GM18873 (cell line): Measurements from ENCODE around the gene RASSF7.
"Not testable (repeated sequence)": the region's sequence is repeated elsewhere in the genome, so short reads cannot be mapped to it uniquely, and the experiment has no call there.

ENCODE experiments used
- ATAC-seq: cut with Tn5 transposase; IDR thresholded peaks from one replicate; pipeline ENCODE4 v1.9.1; 2021; ENCODE audit warnings: mild to moderate bottlenecking, moderate library complexity, moderate number of reproducible peaks; ENCODE audit not compliant: unreplicated experiment, low FRiP score

RASSF7 gene

DNA sequence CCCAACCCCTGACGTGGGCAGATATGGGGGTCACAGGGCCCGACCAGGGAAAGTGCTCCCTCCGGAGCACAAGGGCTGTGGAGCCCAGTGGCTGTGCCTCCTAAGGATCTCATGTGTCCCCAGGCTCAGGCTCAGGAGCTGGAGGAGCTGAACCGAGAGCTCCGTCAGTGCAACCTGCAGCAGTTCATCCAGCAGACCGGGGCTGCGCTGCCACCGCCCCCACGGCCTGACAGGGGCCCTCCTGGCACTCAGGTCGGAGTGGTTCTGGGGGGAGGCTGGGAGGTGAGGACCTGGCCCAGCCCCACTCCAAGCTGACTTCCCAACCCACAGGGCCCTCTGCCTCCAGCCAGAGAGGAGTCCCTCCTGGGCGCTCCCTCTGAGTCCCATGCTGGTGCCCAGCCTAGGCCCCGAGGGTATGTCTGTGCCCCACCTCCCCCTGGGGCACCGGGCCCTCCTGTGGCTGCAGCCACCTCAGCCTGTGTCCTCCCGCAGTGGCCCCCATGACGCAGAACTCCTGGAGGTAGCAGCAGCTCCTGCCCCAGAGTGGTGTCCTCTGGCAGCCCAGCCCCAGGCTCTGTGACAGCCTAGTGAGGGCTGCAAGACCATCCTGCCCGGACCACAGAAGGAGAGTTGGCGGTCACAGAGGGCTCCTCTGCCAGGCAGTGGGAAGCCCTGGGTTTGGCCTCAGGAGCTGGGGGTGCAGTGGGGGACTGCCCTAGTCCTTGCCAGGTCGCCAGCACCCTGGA, 2.5 kb downstream of the RASSF7 start:
- no peak for ATAC-seq

DNA sequence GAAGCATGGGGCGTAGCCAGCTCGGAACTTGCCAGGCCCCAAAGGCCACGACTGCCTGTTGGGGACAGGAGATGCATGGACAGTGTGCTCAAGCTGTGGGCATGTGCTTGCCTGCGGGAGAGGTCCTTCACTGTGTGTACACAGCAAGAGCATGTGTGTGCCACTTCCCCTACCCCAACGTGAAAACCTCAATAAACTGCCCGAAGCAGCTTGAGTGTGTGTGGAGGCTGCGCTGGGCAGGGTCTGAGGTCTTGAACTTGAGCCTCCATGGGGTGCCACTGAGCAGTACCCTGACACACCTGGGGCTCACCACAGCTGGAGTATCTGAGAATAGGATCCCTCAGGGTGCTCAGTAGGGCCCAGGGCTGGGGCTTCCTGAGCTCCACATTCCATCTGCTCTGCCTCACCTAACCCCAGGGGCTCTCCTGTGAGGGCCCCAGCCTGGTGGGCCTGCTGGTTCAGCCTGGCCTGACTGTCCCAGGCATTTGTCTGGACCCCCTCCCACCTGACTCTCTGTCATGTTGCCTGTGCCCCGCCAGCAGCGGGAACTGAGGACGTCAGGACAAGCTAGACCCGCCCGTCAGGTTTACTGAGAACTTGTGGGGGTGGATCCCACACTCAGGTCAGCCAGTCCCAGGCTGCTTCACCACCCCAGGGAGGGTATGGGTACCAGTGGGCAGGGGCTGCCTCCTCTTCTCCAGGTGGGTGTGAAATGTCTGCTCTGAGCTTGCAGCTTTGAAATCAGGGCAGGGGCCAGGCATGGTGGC, 3.2 kb downstream of the RASSF7 start:
- ATAC-seq, result no peak

- no peak for ATAC-seq
Observed at GRCh38 chr11:565921-566509, 5.2 kb downstream of the RASSF7 start.

- ATAC-seq, result no peak
Observed at GRCh38 chr11:567011-567628, 6.3 kb downstream of the RASSF7 start.

DNA sequence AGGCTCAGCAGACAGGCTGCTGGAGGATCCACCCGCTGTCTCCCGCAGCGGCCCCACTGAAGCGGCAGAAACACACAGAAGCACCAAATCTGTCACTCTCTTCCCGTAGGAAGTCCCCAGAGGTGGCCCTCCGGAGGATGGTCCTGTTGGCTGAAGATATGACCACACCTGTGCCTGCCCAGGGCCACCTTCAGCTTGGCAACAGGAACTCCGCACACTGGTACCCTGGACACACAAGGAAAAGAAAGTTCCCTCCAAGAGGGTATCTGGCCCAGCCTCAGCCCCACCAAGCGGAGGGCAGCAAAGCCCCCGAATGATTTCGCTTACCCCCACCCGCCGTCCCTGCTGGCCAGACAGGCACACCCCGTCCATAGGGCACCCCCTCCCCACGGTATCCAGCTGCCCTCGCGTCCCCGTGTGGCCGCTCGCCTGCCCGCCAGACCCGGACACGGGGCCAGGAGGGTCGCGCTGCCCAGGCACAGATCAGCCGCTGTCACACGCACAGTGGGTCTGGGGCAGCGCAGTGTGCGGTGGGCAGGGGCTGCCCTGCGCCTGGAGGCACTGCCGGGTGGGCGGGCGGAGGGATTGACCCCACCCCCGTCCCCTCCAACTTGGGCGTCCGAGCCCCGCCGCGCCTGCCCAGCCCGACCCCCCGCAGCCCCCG, 7.0 kb downstream of the RASSF7 start:
- ATAC-seq, result no peak

- peak; percentile 73 for ATAC-seq
Observed at GRCh38 chr11:568306-569157, 7.8 kb downstream of the RASSF7 start.

DNA sequence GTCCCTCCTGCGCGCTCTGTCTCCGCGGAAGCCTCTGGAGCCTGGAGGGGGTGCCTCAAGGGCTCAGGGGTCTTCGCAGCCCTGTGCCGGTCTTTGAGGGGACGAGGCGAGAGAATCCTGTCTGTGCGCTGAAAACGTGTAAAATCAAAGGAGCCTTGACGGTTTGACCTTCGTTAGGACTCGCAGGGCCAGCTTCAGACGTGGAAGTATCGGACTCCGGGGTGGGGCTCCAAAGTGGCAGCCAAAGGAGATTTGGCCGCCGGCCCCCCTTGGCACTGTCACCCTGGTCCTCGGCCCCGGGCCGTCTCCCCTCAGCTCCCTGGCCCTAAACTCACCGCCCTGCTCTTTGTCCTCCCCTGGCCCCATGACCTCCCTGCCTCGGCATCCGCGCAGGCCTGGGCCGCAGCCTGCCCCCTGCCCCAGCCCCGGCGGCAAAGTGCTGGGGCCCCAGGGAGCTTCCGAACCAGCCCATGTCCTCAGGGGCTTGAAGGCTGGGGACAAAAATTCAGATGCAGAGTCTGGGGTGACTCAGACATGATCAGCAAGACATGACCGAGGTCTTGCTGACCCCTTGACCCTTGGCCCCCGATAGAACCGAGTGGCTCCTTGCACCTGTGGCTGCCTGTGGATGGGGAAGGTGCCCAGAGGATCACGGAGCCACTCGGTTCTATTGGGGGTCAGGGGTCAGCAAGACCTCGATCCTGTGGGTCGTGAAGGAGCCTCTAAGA, 8.6 kb downstream of the RASSF7 start:
- no peak for ATAC-seq

- ATAC-seq, result no peak
Observed at GRCh38 chr11:571802-572185, 11.0 kb downstream of the RASSF7 start.

- no peak for ATAC-seq
Observed at GRCh38 chr11:573146-573759, 12.5 kb downstream of the RASSF7 start.

DNA sequence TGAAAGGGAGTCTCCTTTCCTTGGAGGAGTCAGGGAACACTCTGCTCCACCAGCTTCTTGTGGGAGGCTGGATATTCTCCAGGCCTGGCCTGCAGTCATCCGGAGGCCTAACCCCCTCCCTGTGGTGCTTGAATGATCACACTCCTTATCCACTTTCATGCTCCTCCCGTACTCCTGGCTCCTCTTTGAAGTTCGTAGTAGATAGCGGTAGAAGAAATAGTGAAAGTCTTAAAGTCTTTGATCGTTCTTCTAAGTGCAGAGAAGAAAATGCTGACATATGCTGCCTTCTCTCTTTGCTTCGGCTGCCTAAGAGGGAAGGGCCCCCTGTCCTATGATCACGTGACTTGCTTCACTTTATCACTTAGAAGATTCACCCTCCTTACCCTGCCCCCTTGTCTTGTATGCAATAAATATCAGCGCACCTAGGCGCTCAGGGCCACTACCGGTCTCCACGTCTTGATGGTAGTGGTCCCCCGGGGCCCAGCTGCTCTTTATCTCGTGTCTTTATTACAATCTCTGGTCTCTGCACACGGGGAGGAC, 13.3 kb downstream of the RASSF7 start:
- not testable (repeated sequence) for ATAC-seq

DNA sequence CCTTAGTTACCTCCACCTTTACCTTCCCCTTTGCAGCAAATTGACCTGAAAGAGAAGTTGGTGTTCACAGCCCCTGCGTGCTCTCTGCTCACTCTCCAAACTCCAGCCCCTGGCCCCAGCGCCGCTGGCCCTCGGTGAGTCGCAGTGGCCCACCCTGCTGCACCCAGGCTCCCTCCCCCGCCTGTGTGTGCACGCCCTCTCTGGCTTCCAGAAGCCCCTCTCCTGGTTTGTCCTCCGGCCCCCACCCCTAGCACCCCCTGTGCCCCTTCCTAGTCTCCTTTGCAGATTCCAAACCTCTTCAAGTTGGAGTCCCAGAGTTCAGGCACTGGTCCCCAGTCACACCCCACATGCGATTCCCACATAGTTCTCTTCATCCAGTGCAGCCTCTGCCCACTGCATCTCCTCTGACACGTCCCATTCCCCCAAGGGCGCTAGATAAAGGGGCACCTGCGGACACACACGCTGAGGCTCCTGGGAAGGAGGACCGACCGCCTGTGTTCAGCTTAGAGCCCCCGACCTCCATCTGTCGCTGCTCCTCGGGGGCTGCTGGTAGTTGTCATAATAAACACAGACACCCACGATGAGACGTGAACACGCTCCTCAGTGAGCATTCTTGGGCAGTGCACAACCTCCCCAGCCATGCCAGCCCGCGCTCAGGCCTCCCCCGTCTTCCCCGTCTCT, 14.0 kb downstream of the RASSF7 start:
- no peak for ATAC-seq

DNA sequence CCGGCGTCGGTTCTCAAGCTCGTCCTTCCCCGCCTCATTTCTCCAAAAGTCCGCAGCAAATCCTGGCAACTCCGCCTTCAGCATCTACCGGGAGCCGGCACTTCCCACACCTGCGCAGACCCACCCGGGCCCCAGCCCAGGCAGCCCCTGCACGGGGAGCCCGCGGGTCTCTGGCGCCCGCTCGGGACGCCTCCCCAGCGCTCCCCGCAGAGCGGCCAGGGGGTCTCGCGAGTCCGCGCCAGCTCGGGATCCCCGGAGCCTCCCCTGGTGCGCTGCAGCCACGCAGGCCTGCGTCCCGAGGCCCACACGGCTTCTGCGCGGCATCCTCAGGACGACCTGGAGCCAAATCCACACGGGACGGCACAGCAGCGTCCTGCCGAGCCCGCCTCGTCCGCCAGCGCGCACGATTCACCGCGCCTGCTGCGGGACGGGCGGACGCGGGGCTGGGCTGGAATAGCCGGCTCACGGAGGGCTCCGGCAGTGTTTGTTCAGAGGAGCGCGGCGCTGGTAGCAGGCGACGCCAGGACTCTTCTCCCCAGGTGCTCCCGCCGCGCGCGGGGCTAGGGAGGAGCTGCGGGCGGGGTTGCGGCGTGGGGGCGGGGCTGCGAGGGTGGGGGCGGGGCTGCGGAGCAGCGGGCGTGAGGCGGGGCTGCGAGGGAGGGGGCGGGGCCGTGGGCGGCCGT, 14.7 kb downstream of the RASSF7 start:
- no peak for ATAC-seq

- ATAC-seq, result peak; percentile 67
Observed at GRCh38 chr11:575996-576768, 15.4 kb downstream of the RASSF7 start, which contains the start of gene PHRF1. Gene PHRF1 (plus strand): TSS chr11:576470. CDS start chr11:581513, 5,043 bp downstream.

DNA sequence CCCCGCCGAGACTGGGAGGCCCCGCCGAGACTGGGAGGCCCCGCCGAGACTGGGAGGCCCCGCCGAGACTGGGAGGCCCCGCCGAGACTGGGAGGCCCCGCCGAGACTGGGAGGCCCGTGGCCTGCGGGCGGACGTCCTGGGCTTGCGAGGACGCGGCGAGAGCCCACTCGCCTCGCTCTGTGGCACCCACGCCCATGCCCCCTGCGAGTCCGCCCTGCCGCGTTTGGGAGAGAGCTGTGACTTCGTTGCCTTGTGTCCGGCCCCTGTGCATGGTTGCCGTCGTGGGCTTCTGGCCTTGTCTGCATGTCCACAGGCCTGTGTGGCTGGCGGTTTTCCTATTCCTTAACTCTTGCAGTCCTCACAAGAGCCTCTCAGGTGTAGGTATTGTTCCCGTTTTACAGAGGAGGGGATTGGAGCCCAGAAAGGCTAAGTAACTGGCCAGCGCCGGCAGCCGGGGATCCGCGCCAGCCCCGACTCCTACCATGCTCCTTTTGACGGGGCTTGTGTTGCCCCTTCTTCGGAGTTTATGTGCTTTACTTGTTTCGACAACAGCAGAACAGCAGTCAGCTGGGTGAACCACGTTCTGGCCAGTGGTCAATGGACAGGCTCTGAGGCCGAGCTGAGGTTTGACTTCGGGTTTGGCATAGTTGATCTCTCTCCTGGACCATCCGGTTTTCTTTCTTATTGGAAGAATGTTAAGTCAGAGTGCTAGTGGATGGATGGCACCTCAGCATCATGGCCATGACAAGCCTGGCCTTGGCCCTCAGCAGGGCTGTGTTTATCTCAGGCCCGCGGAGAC, 16.2 kb downstream of the RASSF7 start:
- ATAC-seq, result no peak

DNA sequence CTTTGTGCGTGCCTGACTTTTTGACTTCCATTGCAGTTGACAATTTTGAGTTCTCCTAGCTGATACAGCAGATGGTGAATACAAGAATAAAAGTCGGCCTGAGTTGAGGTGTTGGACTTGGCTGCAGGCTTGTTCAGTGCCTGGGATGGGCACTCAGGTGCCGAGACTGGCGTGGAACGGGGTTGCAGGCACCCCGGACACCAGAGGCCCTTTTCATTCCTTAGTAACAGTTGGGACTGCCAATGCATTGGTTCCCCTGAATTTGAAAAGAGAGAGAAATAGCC, 16.8 kb downstream of the RASSF7 start:
- no peak for ATAC-seq
